Measurements from ENCODE around the gene PDZD7.
A peak's percentile ranks its signal among the peaks of the same experiment; 100 is the strongest.

Gene PDZD7

DNA sequence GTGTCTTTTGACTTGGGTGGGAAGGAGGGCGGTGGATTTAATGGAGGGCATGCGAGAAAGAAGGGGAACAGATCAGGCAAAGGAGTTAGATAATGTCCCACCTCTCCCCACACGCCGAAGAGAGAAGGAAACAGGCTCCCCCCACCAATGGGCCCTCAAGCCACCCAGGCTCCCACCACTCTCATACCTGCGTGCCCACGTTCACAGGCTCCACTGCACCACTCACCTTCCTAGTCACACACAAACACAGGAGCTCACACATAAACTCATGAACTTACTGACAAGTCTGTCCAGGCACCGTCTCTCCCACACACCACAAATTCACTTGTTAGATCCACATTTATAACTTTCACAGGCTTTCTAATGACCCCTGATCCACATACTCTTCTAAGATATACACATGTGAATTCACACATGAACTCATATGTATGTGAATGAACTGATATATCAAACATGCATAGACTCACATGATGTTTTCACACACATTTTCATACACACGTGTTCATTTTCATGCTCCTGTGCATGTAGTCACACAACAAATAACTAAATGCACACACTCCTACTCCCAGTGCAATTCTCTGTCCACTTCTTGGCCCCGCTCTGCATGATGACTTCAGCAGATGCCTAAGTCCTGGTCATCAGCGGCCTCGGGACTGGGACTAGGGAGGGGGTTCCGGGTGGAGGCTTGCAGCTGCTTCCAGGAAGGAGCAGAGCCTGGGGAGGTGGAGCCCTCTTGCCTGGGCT is 29.8 kb downstream of the PDZD7 start:
- DNase-seq (ENCODE audit: low read depth), result no peak

- DNase-seq (ENCODE audit: low read depth), result no peak
These were observed 30.6 kb downstream of the PDZD7 start for GRCh38 chr10:101000127-101000914.

DNA sequence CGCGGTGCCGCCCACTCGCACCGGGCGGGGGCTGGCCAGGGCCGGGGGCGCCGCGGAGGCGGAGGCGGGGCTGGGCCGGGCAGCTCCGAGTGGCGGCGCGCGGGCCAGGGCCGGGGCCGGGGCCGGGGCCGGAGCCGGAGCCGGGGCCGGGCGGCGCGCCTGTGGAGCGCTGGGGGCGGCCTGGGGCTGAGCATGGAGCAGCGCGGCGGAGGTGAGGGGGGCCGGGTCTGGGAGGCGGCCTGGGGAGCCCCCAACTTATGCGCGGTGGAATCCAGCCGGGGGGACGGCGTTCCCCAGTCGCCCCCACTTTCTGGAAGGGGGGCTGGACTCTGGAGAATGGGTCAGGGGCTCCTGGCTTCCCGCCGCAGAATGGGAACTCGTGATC is 31.2 kb downstream of the PDZD7 start, which contains the start of gene LZTS2:
Gene LZTS2 (plus strand): TSS at position 67 of the 385 bp plus-strand sequence. CDS start 2,731 bp downstream, outside the sequence.
- no peak for DNase-seq (ENCODE audit: low read depth)

GRCh38 chr10:100998991-100999741 is 31.8 kb downstream of the PDZD7 start:
- peak; percentile 68 for DNase-seq (ENCODE audit: low read depth)

DNA sequence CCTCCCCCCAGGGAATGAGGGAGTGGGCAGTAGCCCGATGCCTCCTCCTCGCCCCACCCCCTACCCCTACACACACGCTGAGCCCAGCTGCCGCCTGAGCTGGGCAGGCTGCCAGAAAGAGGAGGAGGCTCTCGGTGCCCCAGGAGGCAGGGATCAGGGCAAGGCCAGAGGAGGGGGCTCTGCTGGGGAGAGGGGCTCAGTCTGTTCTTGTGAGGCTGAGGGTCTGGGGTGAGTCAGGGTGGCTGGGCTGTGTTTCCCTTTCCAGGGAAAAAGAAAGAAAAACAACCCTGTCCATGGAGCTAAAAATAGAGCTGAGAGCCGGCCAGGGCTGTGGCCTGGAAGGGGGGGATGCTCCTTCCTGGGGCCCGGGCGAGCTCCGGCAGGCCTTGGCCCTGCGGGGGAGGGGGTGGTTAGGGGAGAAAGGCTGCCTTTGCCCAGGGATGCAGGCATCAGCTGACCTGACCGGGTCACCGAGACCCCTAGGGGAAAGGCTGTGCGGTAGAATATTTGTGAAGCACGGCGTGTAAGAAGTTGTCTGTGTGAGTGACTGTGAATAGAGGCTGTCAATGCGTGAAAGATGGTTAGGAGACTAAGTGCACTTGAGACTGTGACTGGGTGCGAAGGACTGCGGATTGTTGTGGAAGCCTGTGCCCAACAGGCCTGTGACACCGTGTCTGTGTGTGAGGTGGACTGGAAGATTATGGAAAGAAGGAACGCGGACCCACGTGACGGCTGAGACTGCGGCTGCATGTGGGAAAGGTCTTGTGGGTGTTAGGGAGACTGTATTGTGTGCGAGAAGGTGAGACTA is 32.5 kb downstream of the PDZD7 start:
- DNase-seq (ENCODE audit: low read depth), result peak; percentile 81

- DNase-seq (ENCODE audit: low read depth), result peak; percentile 84
These were observed 33.4 kb downstream of the PDZD7 start for GRCh38 chr10:100997360-100998182.

- peak; percentile 58 for DNase-seq (ENCODE audit: low read depth)
These were observed 34.1 kb downstream of the PDZD7 start for GRCh38 chr10:100996678-100997359.

DNA sequence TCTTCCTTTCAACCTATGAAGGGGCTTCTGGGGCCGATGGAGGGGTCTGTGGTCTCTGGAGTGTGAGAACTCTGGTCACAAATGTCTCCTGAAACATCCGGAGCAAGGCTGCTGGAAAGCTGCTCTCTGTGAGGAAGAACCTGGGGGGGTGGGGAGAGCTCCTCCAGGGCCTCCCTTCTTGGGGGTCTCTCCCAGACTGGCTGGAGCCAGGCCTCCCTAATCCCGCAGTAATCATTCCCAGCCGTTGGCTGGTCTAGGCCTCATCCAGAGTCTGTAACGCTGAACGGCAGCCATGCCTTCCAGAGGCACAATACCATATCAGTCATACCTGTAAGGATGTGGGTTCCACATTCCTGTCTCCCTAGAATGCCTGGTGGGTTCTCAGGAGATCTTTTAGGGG is 35.7 kb downstream of the PDZD7 start:
- DNase-seq (ENCODE audit: low read depth), result no peak

DNA sequence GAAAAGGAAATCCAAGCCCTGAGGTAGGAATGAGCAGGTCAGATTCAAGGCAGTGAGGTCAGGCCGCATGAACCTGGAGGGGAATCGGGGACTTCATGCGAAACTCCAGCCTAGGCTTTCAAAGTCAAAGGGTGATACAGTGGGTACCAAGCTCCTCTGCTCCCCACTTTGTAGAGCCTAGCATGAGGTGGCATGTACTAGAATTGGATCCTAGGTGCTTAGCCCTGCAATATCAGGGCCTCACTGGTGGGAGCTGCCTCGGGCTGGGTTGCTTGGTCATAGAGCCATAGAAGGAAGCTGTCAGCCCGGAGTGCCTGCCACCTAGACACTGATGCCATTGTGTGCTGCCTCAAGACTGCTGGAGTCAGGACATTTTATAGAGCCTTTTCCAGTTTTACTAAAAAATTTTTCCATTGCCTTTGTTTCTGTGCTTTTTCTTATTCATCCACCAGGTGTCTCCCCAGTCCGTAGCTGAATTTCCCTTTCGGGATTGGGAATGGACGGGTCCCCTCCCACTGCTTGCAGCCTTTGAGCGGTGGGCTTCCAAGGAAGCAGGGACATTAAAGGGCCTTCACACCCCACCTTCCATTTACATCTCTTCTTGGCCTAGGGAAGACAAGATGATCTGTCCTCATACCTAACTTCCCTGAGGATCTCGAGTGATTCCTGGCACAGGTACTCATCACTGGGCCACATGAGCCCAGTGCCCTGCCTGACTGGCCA is 36.8 kb downstream of the PDZD7 start:
- no peak for DNase-seq (ENCODE audit: low read depth)

DNA sequence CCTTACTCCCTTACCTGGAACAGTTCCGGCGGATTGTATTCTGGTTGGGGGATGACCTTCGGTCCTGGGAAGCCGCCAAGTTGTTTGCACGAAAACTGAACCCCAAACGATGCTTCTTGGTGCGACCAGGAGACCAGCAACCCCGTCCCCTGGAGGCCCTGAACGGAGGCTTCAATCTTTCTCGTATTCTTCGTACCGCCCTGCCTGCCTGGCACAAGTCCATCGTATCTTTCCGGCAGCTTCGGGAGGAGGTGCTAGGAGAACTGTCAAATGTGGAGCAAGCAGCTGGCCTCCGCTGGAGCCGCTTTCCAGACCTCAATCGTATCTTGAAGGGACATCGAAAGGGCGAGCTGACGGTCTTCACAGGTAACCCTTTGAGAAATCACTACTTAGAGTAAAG is 41.8 kb downstream of the PDZD7 start:
- no peak for DNase-seq (ENCODE audit: low read depth)

DNA sequence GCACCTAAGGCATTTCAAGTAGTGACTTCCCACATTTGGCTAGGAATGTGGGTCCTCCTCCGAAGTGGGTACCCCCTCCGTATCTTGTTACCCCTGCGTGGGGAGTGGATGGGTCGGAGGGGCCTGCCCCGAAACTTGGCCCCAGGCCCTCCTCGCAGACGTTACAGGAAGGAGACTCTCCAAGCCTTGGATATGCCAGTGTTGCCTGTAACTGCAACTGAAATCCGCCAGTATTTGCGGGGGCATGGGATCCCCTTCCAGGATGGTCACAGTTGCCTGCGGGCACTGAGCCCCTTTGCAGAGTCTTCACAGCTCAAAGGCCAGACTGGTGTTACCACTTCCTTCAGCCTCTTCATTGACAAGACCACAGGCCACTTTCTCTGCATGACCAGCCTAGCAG is 42.8 kb downstream of the PDZD7 start:
- DNase-seq (ENCODE audit: low read depth), result no peak

- no peak for DNase-seq (ENCODE audit: low read depth)
These were observed 43.3 kb downstream of the PDZD7 start for GRCh38 chr10:100987685-100988049.

- DNase-seq (ENCODE audit: low read depth), result peak; percentile 73
These were observed 43.8 kb downstream of the PDZD7 start, which contains the start of the genes MRPL43 and TWNK for GRCh38 chr10:100986952-100987684. TSS of gene MRPL43 (minus strand) at chr10:100987497. CDS start at chr10:100987443, 54 bp downstream. TSS of gene TWNK (plus strand) at chr10:100987543. CDS start at chr10:100988211, 668 bp downstream.

- no peak for DNase-seq (ENCODE audit: low read depth)
These were observed 44.3 kb downstream of the PDZD7 start for GRCh38 chr10:100986623-100986951.

- DNase-seq (ENCODE audit: low read depth), result no peak
These were observed 45.6 kb downstream of the PDZD7 start for GRCh38 chr10:100985336-100985735.

DNA sequence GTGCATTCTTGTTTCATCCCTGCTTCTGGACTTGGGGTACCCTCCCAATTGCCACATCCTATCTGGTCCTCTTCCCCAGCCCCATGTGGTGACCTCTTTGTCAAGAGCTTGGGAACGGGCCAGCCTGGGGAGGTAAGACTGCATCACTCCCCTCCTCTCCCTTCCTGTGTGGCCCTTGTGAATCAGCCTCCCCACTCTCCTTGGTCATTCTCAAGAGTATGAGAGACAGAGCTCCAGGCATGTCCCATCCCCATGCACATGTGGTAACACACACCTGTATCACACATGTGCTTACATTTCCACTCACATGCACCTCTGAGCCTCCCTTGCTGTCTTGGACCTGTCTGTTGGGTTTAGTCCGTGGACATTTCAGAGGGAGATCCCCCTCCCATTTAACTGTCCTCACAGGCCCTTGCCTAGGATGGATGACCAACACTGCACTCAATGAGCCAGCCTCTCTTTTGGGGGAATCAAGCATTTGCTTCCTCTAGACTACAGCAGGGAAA is 46.2 kb downstream of the PDZD7 start:
- DNase-seq (ENCODE audit: low read depth), result no peak

DNA sequence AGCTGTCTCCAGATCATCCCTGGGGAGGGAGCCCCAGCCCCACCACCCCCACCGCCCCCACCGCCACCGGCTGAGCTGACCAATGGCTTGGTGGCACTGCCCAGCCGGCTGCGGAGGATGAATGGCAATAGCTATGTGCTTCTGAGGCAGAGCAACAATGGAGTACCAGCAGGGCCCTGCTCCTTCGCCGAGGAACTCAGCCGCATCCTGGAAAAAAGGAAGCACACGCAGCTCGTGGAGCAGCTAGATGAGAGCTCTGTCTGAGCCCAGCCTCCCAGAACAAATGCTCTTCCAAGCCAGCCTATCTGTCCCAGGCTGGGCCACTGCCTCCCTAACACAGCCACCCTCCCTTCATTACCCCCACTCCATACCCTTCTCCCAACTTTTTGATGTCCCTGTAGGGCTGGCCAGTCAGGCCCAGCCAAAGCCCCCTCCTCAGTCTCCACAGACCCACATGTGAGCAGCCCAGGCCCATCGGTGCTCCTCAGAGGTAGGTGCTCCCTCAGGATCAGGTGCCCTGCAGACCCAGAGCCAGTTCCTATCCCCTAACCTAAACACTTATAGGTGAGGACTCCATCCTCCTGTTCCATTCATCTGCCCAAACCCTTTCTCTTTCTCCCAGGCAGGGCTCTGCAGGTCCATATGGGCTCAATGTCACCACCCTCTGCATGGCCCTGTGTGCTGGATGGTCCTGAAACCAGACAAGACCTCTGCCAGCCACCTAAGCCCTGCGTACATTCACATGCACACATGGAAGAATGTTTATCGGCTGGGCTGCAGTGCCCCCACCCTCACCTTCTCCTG is 46.9 kb downstream of the PDZD7 start:
- DNase-seq (ENCODE audit: low read depth), result no peak
